GM18507 (cell line): ENCODE measurements around the gene PSORS1C2.
"Not testable (repeated sequence)": the region's sequence is repeated elsewhere in the genome, so short reads cannot be mapped to it uniquely, and the experiment has no call there.

Experiments
- DNase-seq: peaks from one replicate; pipeline ENCODE4 v3.0.0; 2011; ENCODE audit warnings: low read depth; ENCODE audit not compliant: insufficient read length; ENCODE audit errors: extremely low spot score
- FAIRE-seq: peaks from 2 replicates; lab custom pipeline; 2011; peaks lifted over from hg19 to GRCh38; lab: Jason Lieb, UNC

PSORS1C2 gene

DNA sequence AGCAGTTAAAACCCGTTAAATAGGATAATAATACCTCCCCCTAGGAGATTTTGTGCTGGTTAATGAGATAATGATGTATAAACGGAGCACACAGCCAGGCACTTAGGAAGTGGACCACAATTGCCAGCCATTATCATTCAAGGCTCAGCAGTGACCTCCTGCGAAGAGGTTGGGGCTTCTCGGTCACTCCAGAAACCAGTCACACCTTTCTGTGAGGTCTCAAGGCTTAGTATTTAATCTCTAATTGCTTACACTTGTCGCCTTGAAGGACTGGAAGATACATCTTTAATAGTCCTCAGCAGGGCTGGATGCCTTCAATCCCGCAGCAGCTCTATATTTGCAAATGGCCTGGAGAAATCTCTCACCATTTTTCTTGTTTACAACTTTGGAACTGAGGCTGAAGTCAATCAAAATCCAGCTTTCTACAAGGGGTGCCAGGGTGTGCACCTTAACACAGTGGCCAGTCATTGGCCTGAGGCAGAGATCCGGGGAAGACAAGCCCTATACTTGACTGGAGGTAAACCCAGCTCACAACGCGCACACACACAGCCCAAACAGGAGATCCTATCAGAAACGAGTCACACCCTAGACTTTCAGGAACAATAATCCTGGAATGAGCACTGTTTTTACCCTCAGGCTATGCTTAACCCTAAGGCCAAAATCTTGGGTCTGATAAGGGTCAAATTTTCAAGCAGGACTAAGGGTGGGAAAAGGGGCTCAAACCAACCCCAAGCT lies 30.4 kb upstream of the PSORS1C2 start:
- no peak for FAIRE-seq
- DNase-seq, result no peak

DNA sequence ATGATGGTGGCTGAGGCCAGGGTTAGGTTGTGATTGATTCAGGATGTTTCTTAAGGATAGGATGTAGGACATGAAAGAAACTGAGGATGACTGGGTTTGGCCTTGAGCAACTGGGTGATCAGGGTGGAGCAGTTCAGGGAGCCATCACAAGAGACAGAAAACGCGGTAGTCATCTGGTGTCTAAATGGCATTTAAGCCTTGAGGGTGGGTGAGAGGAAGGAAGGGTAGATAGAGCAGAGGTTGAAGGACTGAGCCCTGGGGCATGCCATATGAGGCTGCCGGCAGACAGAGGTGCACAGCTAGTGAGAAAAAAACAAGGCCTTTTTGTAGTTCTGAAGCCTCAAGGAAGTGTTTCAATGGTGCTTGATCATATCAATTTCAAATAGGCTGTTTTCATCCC lies 29.7 kb upstream of the PSORS1C2 start:
- no peak for DNase-seq
- no peak for FAIRE-seq

DNA sequence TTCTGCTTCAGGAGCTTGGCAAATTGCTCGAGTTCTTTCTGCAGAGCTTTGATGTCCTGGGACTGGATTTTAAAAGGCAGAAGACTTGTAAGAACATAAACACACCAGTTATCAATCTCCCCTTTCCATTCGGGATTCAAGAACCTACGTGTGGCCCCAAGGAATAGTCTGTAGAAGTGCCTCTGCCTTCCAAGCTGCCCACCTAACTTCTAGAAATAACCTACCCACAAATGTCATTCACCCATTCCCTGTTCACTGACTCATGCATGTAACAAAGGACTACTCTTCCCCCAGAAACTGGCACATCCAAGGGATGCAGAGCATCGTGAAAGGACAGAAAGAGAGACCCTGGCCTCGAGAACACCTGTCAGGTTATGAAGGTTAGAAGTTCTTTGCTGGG lies 27.1 kb upstream of the PSORS1C2 start:
- FAIRE-seq, result no peak

DNA sequence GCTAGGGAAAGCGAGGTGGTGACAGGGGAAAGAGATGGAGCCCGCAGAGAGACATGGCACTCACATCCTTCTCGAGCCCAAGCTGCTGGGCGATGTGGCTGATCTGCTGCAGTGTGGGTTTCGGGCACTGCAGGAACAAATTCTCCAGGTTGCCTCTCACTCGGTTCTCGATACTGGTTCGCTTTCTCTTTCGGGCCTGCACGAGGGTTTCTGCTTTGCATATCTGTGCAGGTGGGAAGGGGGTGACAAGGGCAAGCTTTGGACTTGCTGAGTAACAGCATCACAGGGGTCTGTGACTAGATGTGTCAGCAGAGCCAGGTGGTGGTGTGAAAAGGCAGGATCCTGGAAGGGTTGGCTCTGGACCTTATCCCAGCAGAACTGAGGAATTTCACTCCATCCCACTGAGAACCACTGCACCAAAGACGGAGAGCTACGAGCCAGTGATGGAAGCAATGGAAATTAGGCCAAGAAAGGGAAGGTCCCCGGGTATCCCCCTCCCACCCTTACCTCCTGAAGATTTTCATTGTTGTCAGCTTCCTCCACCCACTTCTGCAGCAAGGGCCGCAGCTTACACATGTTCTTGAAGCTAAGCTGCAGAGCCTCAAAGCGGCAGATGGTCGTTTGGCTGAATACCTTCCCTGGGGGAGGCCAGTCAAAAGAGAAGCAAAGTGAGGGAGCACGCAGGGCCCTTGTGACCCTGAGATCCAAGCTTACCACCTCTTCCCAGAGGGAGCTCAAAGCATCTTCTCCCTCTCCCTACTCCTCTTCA lies 26.4 kb upstream of the PSORS1C2 start:
- DNase-seq, result not testable (repeated sequence)
- FAIRE-seq, result peak; percentile 74

More for the DNA sequence above, 27.1 kb upstream of the PSORS1C2 start:
- no peak for DNase-seq

DNA sequence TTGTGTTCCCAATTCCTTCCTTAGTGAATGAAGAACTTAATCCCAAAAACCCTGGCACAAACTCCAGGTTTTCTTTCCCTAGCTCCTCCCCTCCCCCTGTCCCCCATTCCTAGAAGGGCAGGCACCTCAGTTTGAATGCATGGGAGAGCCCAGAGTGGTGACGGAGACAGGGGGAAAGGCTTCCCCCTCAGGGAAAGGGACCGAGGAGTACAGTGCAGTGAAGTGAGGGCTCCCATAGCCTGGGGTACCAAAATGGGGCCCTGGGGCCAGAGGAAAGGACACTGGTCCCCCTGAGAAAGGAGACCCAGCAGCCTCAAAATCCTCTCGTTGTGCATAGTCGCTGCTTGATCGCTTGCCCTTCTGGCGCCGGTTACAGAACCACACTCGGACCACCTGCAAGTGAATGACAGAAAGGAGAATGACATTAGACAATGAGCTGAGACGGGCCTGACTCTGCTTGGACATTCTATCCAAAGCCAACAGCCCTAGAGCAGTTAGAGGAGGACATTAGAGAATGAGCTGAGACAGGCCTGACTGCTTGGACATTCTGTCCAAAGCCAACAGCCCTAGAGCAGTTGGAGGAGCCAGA lies 25.7 kb upstream of the PSORS1C2 start:
- not testable (repeated sequence) for DNase-seq, FAIRE-seq

DNA sequence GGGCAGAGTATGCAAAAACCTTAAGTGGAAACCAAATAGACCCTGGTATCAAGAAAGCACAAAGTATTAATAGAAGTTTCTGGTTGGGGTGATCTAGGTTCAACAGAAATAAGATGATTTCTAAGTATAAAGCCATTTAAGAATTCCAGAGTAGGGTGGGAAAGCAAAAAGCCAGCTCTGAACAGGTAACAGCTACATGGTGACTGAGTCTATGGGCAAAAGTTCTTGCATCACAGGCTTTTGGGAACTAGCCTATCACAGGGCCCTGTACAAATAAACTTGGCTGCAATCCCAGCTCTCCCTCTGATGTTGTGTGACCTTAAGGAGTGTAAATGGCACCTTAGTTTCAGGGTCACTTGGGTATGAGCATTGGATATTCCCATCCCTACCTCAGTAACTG lies 25.1 kb upstream of the PSORS1C2 start:
- FAIRE-seq, result no peak
- DNase-seq, result no peak

DNA sequence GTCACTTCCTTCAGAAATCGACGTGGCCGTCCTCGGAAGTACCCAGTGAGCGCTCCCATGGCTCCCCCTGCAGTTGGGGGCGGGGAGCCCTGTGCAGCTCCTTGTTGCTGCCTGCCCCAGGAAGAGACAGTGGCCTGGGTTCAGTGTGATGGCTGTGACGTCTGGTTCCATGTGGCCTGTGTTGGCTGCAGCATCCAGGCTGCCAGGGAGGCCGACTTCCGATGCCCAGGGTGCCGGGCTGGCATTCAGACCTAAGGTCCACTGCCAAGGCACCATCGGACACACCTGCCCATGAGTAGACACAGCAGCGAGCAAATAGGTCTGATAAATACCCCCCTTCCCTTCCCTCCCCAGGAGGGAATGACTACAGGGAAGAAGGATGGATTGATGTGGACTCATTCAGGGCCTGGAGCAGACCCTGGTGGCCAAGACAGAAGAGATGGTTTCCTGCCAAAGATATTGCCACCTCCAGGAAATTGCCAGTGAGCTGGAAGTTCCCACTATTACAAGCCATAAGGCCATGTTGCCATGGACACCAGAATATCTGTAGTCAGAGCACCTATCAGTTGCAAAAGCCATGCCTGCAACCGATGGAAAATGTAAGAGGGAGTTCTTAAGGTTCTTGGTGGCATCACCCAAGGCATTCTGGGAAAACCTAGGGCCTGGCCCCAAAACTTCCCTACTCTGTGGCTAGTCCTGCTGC lies 23.7 kb upstream of the PSORS1C2 start:
- no peak for FAIRE-seq
- no peak for DNase-seq

DNA sequence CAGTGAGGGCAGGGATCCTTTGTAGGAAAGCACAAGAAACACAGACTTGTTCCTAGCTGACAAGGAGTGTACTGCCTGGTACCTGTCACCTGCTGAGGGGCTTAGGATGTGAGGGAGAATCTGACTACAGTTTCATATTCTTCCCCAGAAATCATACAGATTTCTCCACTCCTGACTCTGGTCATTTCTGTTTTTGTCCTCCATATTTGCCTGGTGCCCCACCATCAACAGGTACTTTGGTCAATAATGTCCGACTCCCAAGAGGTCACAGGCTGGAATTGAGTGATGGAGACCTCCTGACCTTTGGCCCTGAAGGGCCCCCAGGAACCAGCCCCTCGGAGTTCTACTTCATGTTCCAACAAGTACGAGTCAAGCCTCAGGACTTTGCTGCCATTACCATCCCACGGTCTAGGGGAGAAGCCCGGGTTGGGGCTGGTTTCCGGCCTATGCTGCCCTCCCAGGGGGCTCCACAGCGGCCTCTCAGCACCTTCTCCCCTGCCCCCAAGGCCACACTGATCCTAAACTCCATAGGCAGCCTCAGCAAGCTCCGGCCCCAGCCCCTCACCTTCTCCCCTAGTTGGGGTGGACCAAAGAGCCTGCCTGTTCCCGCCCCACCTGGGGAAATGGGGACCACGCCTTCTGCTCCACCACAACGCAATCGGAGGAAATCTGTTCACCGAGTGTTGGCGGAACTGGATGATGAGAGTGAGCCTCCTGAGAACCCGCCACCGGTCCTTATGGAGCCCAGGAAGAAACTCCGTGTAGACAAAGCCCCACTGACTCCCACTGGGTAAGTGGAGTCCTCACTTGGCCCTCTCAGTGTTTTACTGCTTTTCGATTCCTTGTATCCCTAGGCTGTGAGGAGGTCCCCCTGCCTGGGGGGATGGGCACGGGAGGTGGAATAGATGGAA lies 22.6 kb upstream of the PSORS1C2 start:
- no peak for DNase-seq
- FAIRE-seq, result no peak

DNA sequence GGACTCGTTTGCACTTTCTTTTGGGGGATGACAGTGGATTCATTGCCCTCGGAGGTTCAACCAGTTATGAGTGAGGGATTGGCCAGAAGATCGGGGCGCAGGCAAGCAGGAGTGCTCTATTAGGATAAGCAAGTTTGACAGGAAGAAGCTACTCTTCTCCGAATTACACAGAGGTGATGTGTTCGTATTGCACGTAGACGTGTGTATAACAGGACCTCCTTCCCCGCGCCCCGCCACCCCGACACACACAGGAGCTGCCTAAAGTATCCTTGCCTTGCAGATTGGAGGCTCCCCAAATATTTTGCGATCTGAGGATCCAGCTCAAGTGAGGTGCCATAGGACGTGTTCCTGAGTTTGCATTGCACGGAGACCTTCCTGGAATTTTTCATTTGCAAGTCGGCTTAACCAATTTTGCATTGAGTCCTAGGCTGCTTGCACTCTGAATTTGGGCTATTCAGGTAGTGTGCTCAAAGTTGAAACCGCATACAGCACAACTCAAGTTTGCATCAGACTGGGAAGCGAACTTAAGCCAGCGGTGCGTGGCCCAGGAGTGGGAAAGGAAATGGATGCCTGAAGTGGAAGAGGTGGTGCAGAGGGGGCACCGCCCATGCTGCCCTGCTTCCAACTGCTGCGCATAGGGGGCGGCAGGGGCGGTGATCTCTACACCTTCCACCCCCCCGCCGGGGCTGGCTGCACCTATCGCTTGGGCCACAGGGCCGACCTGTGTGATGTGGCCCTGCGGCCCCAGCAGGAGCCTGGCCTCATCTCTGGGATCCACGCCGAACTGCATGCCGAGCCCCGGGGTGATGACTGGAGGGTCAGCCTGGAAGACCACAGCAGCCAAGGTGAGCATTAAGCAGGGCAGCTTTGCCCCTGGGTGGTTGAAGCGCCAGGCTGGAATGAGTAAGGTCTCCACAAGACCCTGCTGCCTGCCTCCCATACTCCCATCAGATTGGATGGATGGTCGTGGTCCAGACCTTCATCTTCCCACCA lies 20.3 kb upstream of the PSORS1C2 start:
- FAIRE-seq (no peak), DNase-seq (no peak)

DNA sequence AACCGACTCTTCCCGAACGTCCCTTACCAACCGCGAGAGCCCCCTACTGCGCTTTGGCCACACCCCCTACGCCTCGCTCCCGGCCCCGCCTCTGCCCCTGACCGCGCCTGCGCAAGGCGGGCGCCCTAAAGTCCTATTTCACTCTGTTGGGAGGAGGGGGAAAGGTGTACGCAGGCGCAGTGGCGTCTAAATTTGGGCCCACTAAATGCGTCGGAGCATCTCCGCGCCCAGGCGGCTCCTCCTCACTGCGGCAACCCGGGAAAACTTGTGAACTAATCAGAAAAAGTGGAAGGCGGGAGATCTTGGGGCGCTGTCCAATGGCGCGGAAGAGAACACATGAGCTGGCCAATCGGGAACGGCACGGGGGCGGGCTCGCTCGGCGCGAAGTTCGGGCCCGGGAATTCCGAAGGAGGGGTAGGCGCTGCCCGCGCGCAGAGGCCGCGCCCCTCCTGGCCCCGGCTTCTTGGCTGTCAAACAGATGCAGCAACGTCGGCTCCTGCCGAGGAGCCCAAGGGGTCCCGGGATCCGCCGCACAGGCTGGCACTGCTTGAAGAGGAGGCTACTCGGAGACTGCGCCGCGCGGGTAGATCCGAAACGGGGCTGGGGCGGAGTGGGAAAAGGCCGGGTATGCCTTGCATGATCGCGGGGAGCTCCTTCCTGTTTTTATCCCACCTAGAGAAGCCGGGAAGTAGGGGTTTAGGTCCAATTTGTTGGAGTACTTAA lies 19.4 kb upstream of the PSORS1C2 start, which contains the start of gene TCF19:
Gene TCF19, plus strand, starts transcription at position 450 of the 723 bp plus-strand sequence. CDS start 881 bp downstream, outside the sequence.
- DNase-seq, result peak; percentile 100
- FAIRE-seq, result peak; percentile 97

DNA sequence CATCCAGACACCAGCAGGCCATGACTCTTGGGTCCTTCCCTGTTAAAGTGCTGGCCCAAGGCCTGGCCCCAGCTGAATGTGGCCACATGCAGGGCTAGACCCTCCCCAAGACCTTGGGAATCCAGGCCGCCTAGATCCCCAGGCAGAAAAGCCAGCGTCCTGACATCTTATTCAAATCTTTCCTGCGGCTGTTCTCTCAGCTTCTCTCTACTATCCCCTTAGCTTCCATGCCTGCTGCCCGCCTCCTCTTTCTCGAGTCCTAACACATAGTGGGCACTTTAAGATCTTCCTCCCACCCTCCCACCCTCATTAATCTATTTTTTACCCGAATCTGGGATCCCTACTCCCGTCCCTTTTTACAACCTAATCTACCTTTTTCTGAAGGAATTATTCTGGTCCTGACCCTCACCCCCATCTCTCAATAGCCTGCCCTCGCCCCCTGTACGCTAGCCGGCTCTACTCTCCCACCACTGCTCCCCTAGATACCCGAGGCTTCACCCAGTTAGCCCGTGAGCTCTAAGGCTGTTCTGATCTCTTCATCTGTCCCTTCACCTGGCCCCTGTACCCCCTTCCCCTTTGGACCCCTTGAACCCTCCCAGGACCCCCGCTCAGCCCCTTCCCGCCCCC lies 18.8 kb upstream of the PSORS1C2 start, which contains the start of gene CCHCR1:
Gene CCHCR1, minus strand, starts transcription at position 290 of the 627 bp plus-strand sequence. Its CDS starts 202 bp downstream, at position 88.
- FAIRE-seq, result no peak
- no peak for DNase-seq

DNA sequence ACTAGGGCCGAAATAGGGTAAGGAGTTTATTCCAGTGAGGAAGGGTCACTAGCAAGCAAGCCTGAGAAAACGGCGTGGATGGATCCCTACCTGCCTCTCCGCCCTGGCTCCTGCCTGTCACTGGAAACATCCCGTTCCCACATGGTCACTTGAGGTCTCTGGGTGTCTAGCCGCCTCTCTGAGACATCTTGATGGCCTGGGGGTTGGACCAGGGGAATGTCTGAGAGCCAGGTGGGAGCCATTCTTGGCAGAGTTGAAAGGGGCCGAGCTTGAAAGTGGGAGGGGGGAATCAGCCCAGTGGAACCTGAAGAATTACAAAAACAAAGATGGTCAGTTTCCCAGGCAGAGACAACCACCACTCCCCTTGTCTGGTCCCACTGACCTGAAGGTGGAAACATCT lies 17.8 kb upstream of the PSORS1C2 start:
- FAIRE-seq (no peak), DNase-seq (no peak)

DNA sequence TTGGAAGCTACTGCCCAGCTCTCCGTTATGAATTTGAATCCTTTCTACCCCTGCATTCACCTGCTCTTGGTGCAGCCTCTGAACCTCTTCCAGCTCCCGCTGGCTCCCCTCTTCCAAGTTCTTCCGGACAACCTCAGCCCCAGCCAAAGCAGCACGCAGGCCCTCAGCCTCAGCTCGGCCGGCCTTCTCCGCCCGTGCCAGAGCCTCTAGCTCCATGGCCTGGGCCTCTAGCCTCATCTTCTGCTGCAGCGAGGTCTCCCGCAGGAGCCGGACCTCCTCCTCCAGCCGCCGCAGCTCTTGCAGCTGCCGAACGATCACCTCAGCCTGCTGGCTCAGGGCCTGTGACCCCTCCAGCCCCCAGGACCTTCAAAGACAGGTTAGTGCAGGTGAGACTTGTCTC lies 15.6 kb upstream of the PSORS1C2 start:
- FAIRE-seq, result no peak
- no peak for DNase-seq

DNA sequence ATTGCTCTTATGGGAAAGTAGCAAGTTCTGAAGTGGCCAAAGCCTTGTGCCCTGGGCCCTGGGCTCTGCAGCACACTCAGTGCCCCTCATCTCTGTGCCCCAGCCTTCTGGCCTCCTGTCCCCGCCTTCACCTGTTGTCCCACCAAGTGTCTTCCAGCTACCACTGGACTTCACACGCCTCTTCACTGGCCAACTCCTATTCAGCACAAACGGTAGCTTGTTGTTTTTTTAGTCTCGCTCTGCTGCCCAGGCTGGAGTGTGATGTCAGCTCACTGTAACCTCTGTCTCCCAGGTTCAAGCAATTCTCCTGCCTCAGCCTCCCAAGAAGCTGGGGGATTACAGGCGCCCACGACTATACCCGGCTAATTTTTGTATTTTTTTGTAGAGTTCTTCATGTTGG lies 13.9 kb upstream of the PSORS1C2 start:
- no peak for DNase-seq
- no peak for FAIRE-seq

DNA sequence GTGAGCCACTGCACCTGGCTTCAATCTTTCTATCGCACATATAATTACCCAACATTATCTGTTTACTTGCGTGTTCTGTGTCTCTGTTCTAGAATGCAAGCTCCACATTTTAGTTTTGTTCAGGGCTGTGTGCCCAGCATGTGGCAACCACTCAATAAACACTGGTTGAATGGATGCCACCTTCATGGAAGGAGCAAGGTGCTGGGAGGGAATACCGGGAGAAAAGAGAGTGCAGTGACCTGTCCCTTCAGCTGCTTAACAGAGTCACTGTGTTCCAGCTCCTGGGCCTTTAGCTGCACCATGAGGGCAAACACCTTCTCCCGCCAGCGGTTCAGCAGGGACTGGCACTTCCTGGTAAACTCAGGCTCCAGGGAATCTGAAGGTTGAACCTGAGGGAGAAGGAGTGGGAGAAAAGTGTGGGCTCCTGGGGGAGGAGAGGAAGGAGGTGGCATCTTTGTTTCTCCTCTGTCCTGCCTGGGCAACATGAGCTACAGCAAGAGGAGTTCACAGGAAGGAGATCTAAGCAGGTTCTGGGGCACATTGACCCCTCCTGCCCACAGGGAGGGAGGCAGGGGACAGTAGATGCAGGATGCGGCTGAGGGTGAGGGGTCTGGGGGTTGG lies 11.1 kb upstream of the PSORS1C2 start:
- DNase-seq (no peak), FAIRE-seq (no peak)

DNA sequence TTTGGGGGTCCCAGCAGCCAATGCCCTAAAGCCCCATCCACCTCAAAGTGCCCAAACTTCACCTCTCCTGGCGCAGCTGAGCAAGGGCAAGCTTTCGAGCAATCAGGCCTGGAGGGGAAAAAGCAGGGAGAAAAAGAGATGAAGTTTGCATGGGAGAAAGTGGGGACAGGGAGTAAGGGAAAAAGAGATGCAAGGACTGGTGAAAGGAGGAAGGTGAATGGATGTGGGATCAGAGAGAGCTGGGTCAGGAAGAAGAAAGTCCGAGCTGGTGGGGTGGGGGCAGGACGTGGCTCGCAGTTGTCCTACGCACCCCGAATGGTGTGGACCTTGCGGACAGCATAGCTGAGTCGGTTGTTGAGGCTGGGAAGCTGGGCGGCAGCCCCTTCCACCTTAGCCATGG lies 6.5 kb upstream of the PSORS1C2 start:
- FAIRE-seq (no peak), DNase-seq (no peak)
